Suppressor macrophage treated with lipopolysaccharide for 4 hours (primary cell): ENCODE measurements around the gene RAB21.
A peak's percentile ranks its signal among the peaks of the same experiment; 100 is the strongest.
"Not testable (repeated sequence)": the region's sequence is repeated elsewhere in the genome, so short reads cannot be mapped to it uniquely, and the experiment has no call there.

Experiments used
- DNase-seq: peaks from one replicate; pipeline ENCODE4 v3.0.0-alpha.2; 2020

Gene RAB21

GRCh38 chr12:71799106-71799505, 44.4 kb downstream of the RAB21 start:
- DNase-seq = peak; percentile 46

GRCh38 chr12:71800177-71800576, 45.5 kb downstream of the RAB21 start:
- DNase-seq = no peak

- no peak for DNase-seq
Observed at GRCh38 chr12:71804505-71804904, 49.8 kb downstream of the RAB21 start.

GRCh38 chr12:71810921-71811320, 56.3 kb downstream of the RAB21 start:
- DNase-seq = no peak

GRCh38 chr12:71815242-71815641, 60.6 kb downstream of the RAB21 start:
- not testable (repeated sequence) for DNase-seq

GRCh38 chr12:71822088-71822487, 67.4 kb downstream of the RAB21 start:
- DNase-seq = not testable (repeated sequence)

GRCh38 chr12:71828813-71829212, 74.2 kb downstream of the RAB21 start:
- DNase-seq = no peak

- no peak for DNase-seq
Observed at GRCh38 chr12:71837356-71837755, 82.7 kb downstream of the RAB21 start.

GRCh38 chr12:71838231-71838630, 83.6 kb downstream of the RAB21 start:
- DNase-seq = no peak

GRCh38 chr12:71838676-71839075, 84.0 kb downstream of the RAB21 start:
- DNase-seq = no peak

GRCh38 chr12:71840231-71840847, 85.7 kb downstream of the RAB21 start:
- DNase-seq = peak; percentile 83

GRCh38 chr12:71846322-71846940, 91.8 kb downstream of the RAB21 start:
- peak; percentile 39 for DNase-seq

- DNase-seq = peak; percentile 33
Observed at GRCh38 chr12:71848212-71848611, 93.5 kb downstream of the RAB21 start.

GRCh38 chr12:71849109-71849851, 94.6 kb downstream of the RAB21 start:
- DNase-seq = no peak
